Suppressor macrophage treated with lipopolysaccharide for 1 hour (primary cell): ENCODE measurements around the gene CCNI2.
"Not testable (repeated sequence)": the region's sequence is repeated elsewhere in the genome, so short reads cannot be mapped to it uniquely, and the experiment has no call there.

Experiments
- DNase-seq, 3 donors: peaks; one replicate each; pipeline ENCODE4 v3.0.0-alpha.2; 2020 to 2022

Gene CCNI2

GRCh38 chr5:132785365-132785764 lies 38.1 kb downstream of the CCNI2 start:
- DNase-seq = peak in 1 of 3 donors; percentile 27

- DNase-seq = no peak
Observed at GRCh38 chr5:132785864-132786263, 38.6 kb downstream of the CCNI2 start.

- DNase-seq = no peak
Observed at GRCh38 chr5:132787076-132787475, 39.9 kb downstream of the CCNI2 start.

- DNase-seq = no peak
Observed at GRCh38 chr5:132788508-132788907, 41.3 kb downstream of the CCNI2 start.

- DNase-seq = no peak
Observed at GRCh38 chr5:132788990-132789886, 42.0 kb downstream of the CCNI2 start.

GRCh38 chr5:132790201-132790865 lies 43.1 kb downstream of the CCNI2 start:
- DNase-seq = no peak

GRCh38 chr5:132791026-132791425 lies 43.8 kb downstream of the CCNI2 start:
- no peak for DNase-seq

GRCh38 chr5:132797651-132798050 lies 50.4 kb downstream of the CCNI2 start:
- no peak for DNase-seq

GRCh38 chr5:132799392-132799791 lies 52.2 kb downstream of the CCNI2 start:
- no peak for DNase-seq

- no peak for DNase-seq
Observed at GRCh38 chr5:132800545-132800944, 53.3 kb downstream of the CCNI2 start.

- DNase-seq = no peak
Observed at GRCh38 chr5:132802044-132802684, 54.9 kb downstream of the CCNI2 start.

- DNase-seq = not testable (repeated sequence)
Observed at GRCh38 chr5:132802685-132803066, 55.5 kb downstream of the CCNI2 start.
